Stimulated activated CD4-positive, alpha-beta T cell treated with anti-CD3 and anti-CD28 coated beads, Interleukin-12 subunit alpha, Interleukin-12 subunit beta, amount 100 ng/mL, for 48 hours (primary cell): ENCODE results near the gene SNX8.

Experiments used
- DNase-seq, 3 donors: peaks; one replicate each; pipeline ENCODE4 v3.0.0-alpha.2; 2020; ENCODE audit warnings: low read depth in 2 of 3, low spot score in 1 of 3

SNX8 gene

GRCh38 chr7:2266911-2267310 is 47.3 kb downstream of the SNX8 start:
- no peak for DNase-seq

GRCh38 chr7:2264158-2264557 is 50.1 kb downstream of the SNX8 start:
- DNase-seq, result no peak

GRCh38 chr7:2263176-2263575 is 51.1 kb downstream of the SNX8 start:
- DNase-seq, result no peak

- DNase-seq, result no peak
Measured at GRCh38 chr7:2261611-2262010, 52.6 kb downstream of the SNX8 start.

- no peak for DNase-seq
Measured at GRCh38 chr7:2260820-2261219, 53.4 kb downstream of the SNX8 start.

GRCh38 chr7:2259480-2259879 is 54.8 kb downstream of the SNX8 start:
- no peak for DNase-seq

GRCh38 chr7:2258661-2259365 is 55.4 kb downstream of the SNX8 start:
- no peak for DNase-seq

- no peak for DNase-seq
Measured at GRCh38 chr7:2257651-2258050, 56.6 kb downstream of the SNX8 start.

- no peak for DNase-seq
Measured at GRCh38 chr7:2257046-2257551, 57.1 kb downstream of the SNX8 start.

- no peak for DNase-seq
Measured at GRCh38 chr7:2256306-2257045, 57.8 kb downstream of the SNX8 start.

GRCh38 chr7:2255145-2256139 is 58.8 kb downstream of the SNX8 start:
- DNase-seq, result no peak

- DNase-seq, result no peak
Measured at GRCh38 chr7:2254429-2255144, 59.7 kb downstream of the SNX8 start.

- DNase-seq, result no peak
Measured at GRCh38 chr7:2253525-2254244, 60.6 kb downstream of the SNX8 start.

GRCh38 chr7:2253021-2253420 is 61.2 kb downstream of the SNX8 start:
- no peak for DNase-seq

- DNase-seq, result no peak
Measured at GRCh38 chr7:2251841-2252771, 62.1 kb downstream of the SNX8 start.

GRCh38 chr7:2251381-2251780 is 62.9 kb downstream of the SNX8 start:
- DNase-seq, result no peak

- DNase-seq, result no peak
Measured at GRCh38 chr7:2249744-2250323, 64.4 kb downstream of the SNX8 start.

GRCh38 chr7:2248984-2249694 is 65.1 kb downstream of the SNX8 start:
- no peak for DNase-seq
